Ishikawa (cell line): Measurements from ENCODE around the gene BRCA2.

Experiments used
- CEBPB ChIP-seq: IDR thresholded peaks from 2 replicates; pipeline ENCODE4 v1.6.1; 2012
- CREB1 ChIP-seq: IDR thresholded peaks from 2 replicates; pipeline ENCODE4 v1.6.1; 2012; ENCODE audit warnings: low read depth
- EGR1 ChIP-seq: IDR thresholded peaks from 2 replicates; pipeline ENCODE4 v1.6.1; 2012
- EP300 ChIP-seq: IDR thresholded peaks from 2 replicates; pipeline ENCODE4 v1.6.1; 2012; ENCODE audit warnings: borderline replicate concordance
- FOXM1 ChIP-seq: IDR thresholded peaks from 2 replicates; pipeline ENCODE4 v1.6.1; 2012; ENCODE audit warnings: low read depth, borderline replicate concordance
- MAX ChIP-seq: IDR thresholded peaks from 2 replicates; pipeline ENCODE4 v1.6.1; 2012
- NFIC ChIP-seq: IDR thresholded peaks from 2 replicates; pipeline ENCODE4 v1.6.1; 2012
- RAD21 ChIP-seq: IDR thresholded peaks from 2 replicates; pipeline ENCODE4 v1.6.1; 2012; ENCODE audit warnings: low read depth
- REST ChIP-seq: IDR thresholded peaks from 2 replicates; pipeline ENCODE4 v1.6.1; 2012; ENCODE audit warnings: low read depth, mild to moderate bottlenecking
- TAF1 ChIP-seq: IDR thresholded peaks from 2 replicates; pipeline ENCODE4 v1.6.1; 2012; ENCODE audit warnings: low read depth, mild to moderate bottlenecking
- TCF12 ChIP-seq: IDR thresholded peaks from 2 replicates; pipeline ENCODE4 v1.6.1; 2012; ENCODE audit warnings: low read depth
- TEAD4 ChIP-seq: IDR thresholded peaks from 2 replicates; pipeline ENCODE4 v1.6.1; 2012
- USF1 ChIP-seq: IDR thresholded peaks from 2 replicates; pipeline ENCODE4 v1.6.1; 2012
- YY1 ChIP-seq: IDR thresholded peaks from 2 replicates; pipeline ENCODE4 v1.6.1; 2012; ENCODE audit warnings: low read depth
- ZBTB7A ChIP-seq: IDR thresholded peaks from 2 replicates; pipeline ENCODE4 v1.6.1; 2012; ENCODE audit warnings: low read depth

The BRCA2 gene

GRCh38 chr13:32413284-32413683, 98.0 kb downstream of the BRCA2 start:
- TF ChIP-seq YY1 = no peak
- TF ChIP-seq CREB1 = no peak
- TF ChIP-seq TAF1 = no peak
- TF ChIP-seq CEBPB = no peak
- TF ChIP-seq RAD21 = no peak

- TF ChIP-seq ZBTB7A = no peak
- TF ChIP-seq EGR1 = no peak
- TF ChIP-seq NFIC = no peak
- TF ChIP-seq TCF12 = no peak
- TF ChIP-seq REST = no peak
- no peak for TF ChIP-seq TAF1
- TF ChIP-seq CREB1 = no peak
- no peak for TF ChIP-seq MAX
- TF ChIP-seq CEBPB = no peak
- TF ChIP-seq EP300 = no peak
- no peak for TF ChIP-seq FOXM1
- TF ChIP-seq RAD21 = no peak
These were observed 99.3 kb downstream of the BRCA2 start for GRCh38 chr13:32414580-32414979.

GRCh38 chr13:32415019-32415418, 99.7 kb downstream of the BRCA2 start:
- TF ChIP-seq MAX (no peak), RAD21 (peak; percentile 41), YY1 (0 out of 2 replicates have a peak, but pooled peaks have one; percentile 20)

- no peak for TF ChIP-seq RAD21
- TF ChIP-seq CEBPB = no peak
- no peak for TF ChIP-seq REST
- TF ChIP-seq YY1 = no peak
These were observed 102.7 kb downstream of the BRCA2 start for GRCh38 chr13:32417995-32418394.

- TF ChIP-seq USF1 = no peak
- no peak for TF ChIP-seq CEBPB
- no peak for TF ChIP-seq TCF12
- TF ChIP-seq FOXM1 = no peak
- TF ChIP-seq TEAD4 = no peak
- no peak for TF ChIP-seq EP300
- no peak for TF ChIP-seq NFIC
- TF ChIP-seq EGR1 = no peak
- no peak for TF ChIP-seq MAX
- TF ChIP-seq RAD21 = no peak
- TF ChIP-seq TAF1 = no peak
- TF ChIP-seq REST = no peak
- TF ChIP-seq ZBTB7A = no peak
- TF ChIP-seq YY1 = no peak
These were observed 104.6 kb downstream of the BRCA2 start for GRCh38 chr13:32419862-32420261.

- TF ChIP-seq YY1 (no peak), RAD21 (no peak), EGR1 (no peak), FOXM1 (no peak), MAX (no peak), REST (no peak)
These were observed 108.3 kb downstream of the BRCA2 start for GRCh38 chr13:32423592-32423991.
